ENCODE data around the gene GPHA2.

DNA sequence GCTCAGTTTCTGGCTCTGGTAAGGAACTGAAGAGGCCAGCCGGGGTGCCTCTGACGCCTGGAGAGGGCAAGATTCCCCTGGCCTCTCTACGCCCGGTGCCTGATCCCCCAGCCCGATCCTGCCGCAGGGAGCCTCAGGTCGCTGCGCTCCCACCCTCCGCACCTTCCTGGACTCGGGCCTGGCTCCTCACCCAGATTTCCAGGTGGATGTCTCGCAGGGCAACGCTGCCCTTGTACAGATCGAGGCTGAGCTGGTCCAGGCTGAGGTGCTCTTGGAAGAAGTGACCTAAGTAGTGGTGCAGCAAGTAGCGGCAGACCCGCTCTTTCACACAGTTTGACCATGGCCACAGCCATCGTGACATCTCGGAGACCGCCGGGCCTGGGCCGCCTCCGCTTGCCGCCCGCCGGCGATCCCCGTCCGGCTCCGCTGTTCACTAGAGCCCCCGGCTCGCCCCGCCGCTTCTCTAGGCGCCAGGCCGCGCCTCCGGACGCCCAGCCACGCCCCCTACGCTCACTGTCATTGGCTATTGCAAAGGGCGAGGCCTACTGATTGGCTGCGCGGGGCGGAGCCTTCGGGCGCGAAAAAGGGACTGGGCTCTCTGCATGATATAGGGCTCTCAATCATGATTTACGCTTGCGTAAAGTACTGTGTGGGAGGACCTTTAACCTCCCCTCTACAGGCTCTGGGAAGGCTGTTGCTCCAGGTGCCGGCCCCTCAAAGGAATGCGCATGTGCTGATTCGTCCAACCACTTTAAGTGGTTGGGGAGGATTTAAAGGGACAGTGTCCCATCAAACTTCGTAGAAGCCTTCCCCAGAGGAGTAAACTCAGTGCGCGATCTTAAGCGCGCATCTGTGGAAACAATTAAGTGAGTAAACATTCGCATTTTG lies 18.7 kb downstream of the GPHA2 start, which contains the start of gene ATG2A:
- TF ChIP-seq, protein P1, sequence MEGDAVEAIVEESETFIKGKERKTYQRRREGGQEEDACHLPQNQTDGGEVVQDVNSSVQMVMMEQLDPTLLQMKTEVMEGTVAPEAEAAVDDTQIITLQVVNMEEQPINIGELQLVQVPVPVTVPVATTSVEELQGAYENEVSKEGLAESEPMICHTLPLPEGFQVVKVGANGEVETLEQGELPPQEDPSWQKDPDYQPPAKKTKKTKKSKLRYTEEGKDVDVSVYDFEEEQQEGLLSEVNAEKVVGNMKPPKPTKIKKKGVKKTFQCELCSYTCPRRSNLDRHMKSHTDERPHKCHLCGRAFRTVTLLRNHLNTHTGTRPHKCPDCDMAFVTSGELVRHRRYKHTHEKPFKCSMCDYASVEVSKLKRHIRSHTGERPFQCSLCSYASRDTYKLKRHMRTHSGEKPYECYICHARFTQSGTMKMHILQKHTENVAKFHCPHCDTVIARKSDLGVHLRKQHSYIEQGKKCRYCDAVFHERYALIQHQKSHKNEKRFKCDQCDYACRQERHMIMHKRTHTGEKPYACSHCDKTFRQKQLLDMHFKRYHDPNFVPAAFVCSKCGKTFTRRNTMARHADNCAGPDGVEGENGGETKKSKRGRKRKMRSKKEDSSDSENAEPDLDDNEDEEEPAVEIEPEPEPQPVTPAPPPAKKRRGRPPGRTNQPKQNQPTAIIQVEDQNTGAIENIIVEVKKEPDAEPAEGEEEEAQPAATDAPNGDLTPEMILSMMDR (IDR thresholded peaks at IDR 0.05; ENCODE audit: poor library complexity) = no peak
- TF ChIP-seq EZH2 (IDR thresholded peaks at IDR 0.05; ENCODE audit: borderline replicate concordance) (no peak), EZH2phosphoT487 (IDR thresholded peaks at IDR 0.05; ENCODE audit: low read depth, severe bottlenecking, unreplicated experiment) (no peak)

Data from hepatocyte (in vitro differentiated cells).